Measurements from ENCODE around the gene SRGAP1. TPM values are rescaled to one million over a fixed set of nuclear protein-coding genes. Genes with fewer than 3 reads are reported as not detected.

The SRGAP1 gene
- total RNA-seq, 4 donors from 2014 or later = 7.2 to 22.9 (median 11.5) TPM

DNA sequence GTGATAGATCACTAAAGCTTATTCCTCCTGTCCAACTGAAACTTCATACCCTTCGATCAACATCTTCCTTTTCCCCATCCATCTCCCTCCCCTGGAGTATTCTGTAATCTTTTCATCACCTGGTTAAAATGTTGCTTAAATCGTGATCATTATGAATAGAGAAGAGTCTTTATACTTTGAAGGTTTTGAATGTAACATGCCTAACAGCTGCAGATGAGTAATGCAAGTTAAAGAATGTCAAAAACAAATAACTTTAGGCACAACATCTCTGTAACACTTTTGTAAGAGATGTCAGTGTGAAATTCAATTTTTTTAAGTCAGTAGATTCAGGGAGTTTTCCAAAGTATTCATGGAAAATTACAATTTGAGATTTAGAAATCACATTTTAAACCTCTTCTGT is 39.8 kb upstream of the SRGAP1 start:
- Histone ChIP-seq H3K27me3 (no peaks in the 10 kb centered on the region), H3K9me3 (no peaks in the 10 kb centered on the region), H3K4me3 (no peak overlapping the region), H3K27ac (no peak overlapping the region), H3K36me3 (peaks cover 0 to 47% of the 10 kb centered on the region in 2 donors), H3K4me1 (no peaks in the 10 kb centered on the region)
- 83 to 91% methylated on average over 2 of the region's 2 CpGs for WGBS, 2 donors (ENCODE audit: low coverage in 1 of 2)
- TF ChIP-seq POLR2AphosphoS5 (IDR thresholded peaks at IDR 0.05) (no peak), POLR2A (IDR thresholded peaks at IDR 0.05) (no peak), EP300 (IDR thresholded peaks at IDR 0.05) (no peak)
- TF ChIP-seq, protein P1, sequence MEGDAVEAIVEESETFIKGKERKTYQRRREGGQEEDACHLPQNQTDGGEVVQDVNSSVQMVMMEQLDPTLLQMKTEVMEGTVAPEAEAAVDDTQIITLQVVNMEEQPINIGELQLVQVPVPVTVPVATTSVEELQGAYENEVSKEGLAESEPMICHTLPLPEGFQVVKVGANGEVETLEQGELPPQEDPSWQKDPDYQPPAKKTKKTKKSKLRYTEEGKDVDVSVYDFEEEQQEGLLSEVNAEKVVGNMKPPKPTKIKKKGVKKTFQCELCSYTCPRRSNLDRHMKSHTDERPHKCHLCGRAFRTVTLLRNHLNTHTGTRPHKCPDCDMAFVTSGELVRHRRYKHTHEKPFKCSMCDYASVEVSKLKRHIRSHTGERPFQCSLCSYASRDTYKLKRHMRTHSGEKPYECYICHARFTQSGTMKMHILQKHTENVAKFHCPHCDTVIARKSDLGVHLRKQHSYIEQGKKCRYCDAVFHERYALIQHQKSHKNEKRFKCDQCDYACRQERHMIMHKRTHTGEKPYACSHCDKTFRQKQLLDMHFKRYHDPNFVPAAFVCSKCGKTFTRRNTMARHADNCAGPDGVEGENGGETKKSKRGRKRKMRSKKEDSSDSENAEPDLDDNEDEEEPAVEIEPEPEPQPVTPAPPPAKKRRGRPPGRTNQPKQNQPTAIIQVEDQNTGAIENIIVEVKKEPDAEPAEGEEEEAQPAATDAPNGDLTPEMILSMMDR (IDR thresholded peaks at IDR 0.05) = no peak
- ATAC-seq = no peak

DNA sequence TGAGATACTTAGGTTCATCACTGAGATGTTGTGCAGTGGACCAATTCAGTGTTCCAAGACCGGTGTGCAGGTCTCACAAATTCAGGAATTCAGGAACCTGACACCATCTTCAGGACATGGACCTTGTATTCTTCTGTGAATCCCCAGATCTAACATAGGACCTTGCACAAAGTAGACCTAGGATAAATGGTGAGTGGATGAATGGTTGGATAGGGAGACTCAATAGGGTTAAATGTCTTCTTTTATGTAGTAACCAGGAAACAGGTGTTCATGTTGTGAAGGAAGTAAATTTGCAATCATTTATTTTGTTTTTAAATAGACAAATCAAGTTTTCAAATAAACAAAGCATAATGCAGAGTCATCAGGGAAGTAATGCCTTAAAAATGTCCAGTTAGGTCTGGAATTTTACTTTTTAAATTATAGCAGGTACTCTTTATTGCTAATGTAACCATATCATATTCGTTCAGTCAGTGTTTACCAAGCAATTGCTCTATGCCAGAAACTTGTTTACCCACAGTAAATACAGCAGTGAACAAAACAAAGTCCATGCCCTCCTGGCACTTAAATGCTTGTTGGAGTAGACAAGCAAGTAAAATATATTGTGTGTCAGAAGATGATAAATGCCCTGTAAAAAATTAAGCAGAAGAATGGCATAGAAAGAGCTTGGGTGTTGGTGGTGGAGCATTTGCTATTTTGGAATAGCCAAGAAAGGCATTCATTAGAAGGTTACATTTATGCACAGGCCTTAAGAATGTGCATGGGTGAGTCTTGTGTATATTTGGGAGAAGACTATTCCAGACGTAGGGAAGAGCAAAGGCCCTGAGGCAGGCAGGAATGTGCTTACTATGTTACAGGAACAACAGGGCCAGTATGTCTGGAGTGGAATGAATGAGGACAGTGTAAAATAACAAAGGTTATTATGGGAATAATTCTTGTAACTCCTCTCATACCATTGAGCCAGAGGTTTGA is 38.5 kb upstream of the SRGAP1 start:
- ATAC-seq = no peak
- H3K4me1 ChIP-seq = no peaks in the 10 kb centered on the region
- no peaks in the 10 kb centered on the region for H3K27me3 ChIP-seq
- H3K27ac ChIP-seq = no peak overlapping the region
- TF ChIP-seq, protein P1 (IDR thresholded peaks at IDR 0.05) = no peak
- no peak for TF ChIP-seq EP300 (IDR thresholded peaks at IDR 0.05)
- no peak for TF ChIP-seq POLR2AphosphoS5 (IDR thresholded peaks at IDR 0.05)
- WGBS, 2 donors (ENCODE audit: low coverage in 1 of 2) = 71 to 74% methylated on average over 2 to 3 of the region's 3 CpGs
- no peaks in the 10 kb centered on the region for H3K9me3 ChIP-seq
- H3K36me3 ChIP-seq = peaks cover 0 to 48% of the 10 kb centered on the region in 2 donors
- no peak overlapping the region for H3K4me3 ChIP-seq

DNA sequence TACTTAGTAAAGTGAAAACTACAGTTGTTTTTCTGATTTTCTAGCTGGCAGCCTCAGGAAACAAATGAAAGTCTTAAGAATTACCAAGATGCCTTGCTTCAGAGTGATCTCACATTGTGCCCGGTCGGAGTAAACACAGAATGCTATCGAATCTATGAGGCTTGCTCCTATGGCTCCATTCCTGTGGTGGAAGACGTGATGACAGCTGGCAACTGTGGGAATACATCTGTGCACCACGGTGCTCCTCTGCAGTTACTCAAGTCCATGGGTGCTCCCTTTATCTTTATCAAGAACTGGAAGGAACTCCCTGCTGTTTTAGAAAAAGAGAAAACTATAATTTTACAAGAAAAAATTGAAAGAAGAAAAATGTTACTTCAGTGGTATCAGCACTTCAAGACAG is 35.9 kb upstream of the SRGAP1 start:
- Histone ChIP-seq H3K9me3 (no peaks in the 10 kb centered on the region), H3K4me3 (no peak overlapping the region), H3K27me3 (no peaks in the 10 kb centered on the region), H3K4me1 (no peaks in the 10 kb centered on the region), H3K36me3 (peaks cover 0 to 48% of the 10 kb centered on the region in 2 donors), H3K27ac (no peak overlapping the region)
- ATAC-seq = no peak
- WGBS, 2 donors (ENCODE audit: low coverage in 1 of 2) = 58 to 74% methylated on average over 4 to 5 of the region's 5 CpGs
- no peak for TF ChIP-seq POLR2AphosphoS5 (IDR thresholded peaks at IDR 0.05)
- TF ChIP-seq EP300 (IDR thresholded peaks at IDR 0.05) = no peak
- TF ChIP-seq, protein P1 (IDR thresholded peaks at IDR 0.05) = no peak
- no peak for TF ChIP-seq POLR2A (IDR thresholded peaks at IDR 0.05)

DNA sequence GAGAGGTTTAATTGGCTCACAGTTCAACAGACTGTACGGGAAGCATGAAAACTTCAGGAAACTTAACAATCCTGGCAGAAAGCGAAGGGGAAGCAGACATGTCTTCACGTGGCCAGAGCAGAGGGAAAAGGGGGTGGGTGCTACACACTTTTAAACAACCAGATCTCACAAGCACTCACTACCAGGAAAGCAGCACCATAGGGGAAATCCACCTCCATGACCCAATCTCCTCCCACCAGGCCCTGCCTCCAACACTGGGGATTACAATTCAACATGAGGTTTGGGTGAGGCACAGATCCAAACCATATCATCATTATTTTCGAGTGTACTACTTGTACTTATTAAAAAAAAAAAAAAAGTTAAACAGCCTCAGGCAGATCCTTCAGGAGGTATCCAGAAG is 34.9 kb upstream of the SRGAP1 start:
- ATAC-seq = no peak
- no peak overlapping the region for H3K27ac ChIP-seq

More for the DNA sequence above, 34.9 kb upstream of the SRGAP1 start:
- 61 to 67% methylated on average over 4 of the region's 4 CpGs for WGBS, 2 donors (ENCODE audit: low coverage in 1 of 2)
- no peaks in the 10 kb centered on the region for H3K4me1 ChIP-seq
- TF ChIP-seq POLR2A (IDR thresholded peaks at IDR 0.05) = no peak
- no peak for TF ChIP-seq EP300 (IDR thresholded peaks at IDR 0.05)
- TF ChIP-seq, protein P1 (IDR thresholded peaks at IDR 0.05) = no peak
- no peak for TF ChIP-seq POLR2AphosphoS5 (IDR thresholded peaks at IDR 0.05)
- H3K9me3 ChIP-seq = no peaks in the 10 kb centered on the region
- H3K36me3 ChIP-seq = peaks cover 0 to 48% of the 10 kb centered on the region in 2 donors
- H3K27me3 ChIP-seq = no peaks in the 10 kb centered on the region
- H3K4me3 ChIP-seq = no peak overlapping the region

Measured in gastroesophageal sphincter (tissue), 4 donors.